Glomerular endothelial cell (primary cell): ENCODE data around the gene SKA2. TPM values are rescaled to one million over a fixed set of nuclear protein-coding genes. Genes with fewer than 3 reads are reported as not detected.
A peak's percentile ranks its signal among the peaks of the same experiment; 100 is the strongest.
"Not testable (repeated sequence)": the region's sequence is repeated elsewhere in the genome, so short reads cannot be mapped to it uniquely, and the experiment has no call there.

Experiments used
- DNase-seq: peaks from one replicate; pipeline ENCODE4 v3.0.0-alpha.2; 2011; ENCODE audit warnings: low read depth, low spot score; ENCODE audit errors: extremely low read depth
- total RNA-seq: library from RNA; depleted of rRNA; stranded (reverse); fragments of >200 nt; gene quantifications from 2 replicates; pipeline ENCODE4 v1.2.3, GENCODE V29; 2015

The SKA2 gene
- total RNA-seq, 1 donor from 2014 or later: 39.0 TPM

DNA sequence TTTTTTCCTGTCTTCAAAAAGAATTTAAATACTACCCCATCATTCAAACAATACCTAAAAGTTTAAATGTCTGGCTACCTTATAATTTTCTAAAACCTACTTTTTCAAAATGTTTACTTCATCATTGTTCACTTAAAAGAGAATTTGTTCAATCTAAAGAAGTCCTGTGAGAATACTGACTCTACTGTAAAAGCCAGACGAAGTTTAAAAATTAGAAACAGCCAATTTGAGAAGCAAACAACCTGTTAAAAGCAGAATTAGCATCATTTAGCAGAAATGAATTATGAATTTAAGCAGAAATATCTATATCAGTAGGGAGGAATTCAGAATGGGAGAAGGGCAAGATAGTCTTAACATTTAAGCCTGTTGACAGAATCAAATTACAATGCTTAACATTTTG lies 2.1 kb downstream of the SKA2 start:
- DNase-seq: no peak

DNA sequence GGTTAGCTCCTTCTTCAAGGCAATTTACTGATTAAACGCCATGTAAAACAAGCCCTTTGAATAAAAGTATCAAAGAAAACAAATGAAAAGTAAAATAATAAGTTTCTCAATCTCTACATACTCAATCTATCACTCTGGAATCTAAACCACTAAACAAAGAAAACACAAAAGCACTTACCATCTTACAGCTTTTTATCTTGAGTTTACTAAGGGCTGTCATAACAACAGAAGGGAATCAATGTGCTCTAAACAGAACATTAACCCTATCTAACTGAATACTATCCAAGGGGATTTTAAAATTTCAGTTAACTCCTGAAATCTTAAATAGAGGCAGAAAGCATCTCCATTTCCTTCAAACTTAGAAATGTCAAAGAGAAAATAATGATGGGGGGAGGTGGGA lies 3.4 kb downstream of the SKA2 start:
- DNase-seq: no peak

DNA sequence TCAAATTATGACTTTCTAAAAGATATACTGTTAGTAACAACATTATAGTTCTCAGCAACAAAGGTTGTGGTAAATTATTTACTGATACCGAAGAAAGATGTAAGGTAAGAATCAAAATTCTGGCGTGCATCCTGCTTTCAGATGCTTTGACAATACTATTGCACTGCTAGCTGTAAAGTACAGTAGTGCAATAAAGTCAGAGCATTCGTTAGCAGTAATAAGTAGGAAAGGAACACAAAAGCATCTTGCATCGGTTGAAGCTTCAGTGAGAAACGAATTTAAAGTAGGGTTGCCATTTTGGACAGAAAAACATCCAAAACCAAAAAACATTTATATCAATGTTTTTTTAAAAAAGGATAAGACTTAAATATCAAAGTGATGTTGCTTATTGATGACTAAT lies 4.0 kb downstream of the SKA2 start:
- DNase-seq: no peak

DNA sequence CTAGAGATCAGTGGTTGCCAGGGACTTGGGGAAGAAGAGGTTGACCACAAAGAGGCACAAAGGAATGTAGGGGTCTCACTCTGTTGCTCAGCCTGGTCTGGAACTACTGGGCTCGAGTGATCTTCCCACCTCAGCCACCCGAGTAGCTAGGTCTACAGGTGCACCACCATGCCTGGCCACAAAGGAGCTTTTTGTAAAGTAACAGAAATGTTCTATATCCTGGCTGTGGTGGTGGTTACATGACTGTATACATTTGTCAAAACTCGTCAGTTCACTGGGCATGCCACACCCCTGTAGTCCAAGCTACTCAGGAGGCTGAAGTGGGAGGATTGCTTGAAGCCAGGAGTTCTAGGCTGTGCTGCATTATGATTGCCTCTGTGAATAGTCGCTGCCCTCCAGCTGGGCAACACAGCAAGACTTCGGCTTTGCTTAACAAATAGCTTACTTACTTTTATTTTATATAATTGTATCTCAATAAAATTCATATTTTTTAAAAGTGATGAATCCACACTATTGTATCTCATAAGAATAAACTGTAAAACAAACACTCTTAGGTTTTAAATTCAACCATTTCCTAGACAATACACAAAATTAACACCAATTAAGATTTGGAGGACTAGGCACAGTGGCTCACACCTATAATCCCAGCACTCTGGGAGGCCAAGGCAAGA lies 5.0 kb downstream of the SKA2 start:
- DNase-seq: no peak

DNA sequence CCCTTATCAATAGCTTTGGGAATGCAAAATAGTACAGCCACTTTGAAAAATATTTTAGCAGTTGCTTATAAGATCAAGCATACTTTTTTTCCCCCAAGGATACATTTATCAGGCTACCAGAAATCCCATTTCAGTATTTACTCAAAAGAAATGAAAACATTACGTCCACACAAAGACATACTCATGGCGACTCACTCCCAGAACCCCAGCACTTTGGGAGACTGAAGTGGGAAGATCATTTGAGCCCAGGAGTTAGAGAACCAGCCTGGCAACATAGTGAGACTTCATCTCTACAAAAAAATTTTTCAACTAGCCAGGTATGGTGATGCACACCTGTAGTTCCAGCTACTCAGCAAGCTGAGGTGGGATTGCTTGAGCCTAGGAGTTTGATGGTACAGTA lies 5.9 kb downstream of the SKA2 start:
- no peak for DNase-seq

DNA sequence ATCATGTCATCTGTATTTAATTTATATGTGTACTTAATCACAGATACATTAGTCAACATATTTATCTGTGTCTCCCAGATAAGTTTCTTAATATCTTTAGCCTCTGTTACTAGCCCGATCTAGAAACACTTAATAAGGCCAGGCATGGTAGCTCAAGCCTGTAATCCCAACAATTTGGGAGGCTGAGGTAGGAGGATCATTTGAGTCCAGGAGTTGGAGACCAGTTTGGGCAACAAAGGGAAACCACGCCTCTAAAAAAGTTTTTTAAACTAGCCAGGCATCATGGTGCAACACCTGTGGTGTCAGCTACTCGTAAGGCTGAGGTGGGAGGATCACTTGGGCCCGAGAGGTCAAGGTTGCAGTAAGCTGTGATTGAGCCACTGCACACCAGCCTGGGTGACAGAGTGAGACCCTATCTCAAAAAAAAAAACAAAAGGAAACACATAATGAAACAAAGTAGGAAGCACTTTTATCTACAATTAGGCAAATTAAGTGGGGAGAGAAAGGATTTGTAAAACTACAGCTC lies 9.4 kb downstream of the SKA2 start:
- DNase-seq: no peak

DNA sequence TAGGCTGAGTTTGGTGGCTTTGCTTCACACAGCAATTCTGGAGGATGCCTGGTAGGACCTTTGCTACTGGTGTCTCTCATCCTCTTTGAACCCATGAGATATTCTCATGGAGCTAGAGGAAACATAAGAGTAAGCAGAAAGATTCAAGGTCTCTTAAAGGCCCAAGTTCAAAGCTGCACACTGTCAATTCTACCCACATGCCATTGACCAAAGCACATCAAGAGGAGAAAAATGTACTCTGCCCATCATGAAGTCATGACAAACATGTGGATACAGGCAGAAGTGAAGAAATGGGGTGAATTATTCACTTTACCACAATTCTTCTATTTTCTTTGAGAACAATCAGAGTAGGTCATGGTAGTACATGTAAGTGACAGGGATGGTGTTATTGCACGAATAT lies 13.1 kb downstream of the SKA2 start:
- no peak for DNase-seq

DNA sequence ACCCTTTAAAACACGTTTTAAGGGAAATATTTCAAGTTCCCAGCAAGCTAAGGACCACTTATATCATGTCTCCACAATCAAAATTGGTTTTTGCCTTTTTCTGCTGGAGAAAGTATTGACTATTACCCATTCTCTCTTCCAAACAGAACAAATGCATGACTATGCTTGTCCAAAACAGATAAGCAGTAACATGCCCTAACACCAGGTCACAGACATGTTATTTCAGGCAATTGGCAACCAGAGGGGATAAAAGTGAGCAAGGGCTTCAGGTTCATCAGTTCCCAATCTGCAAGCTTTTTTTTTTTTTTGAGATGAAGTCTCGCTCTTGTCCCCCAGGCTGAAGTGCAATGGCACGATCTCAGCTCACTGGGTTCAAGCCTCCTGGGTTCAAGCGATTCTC lies 15.0 kb downstream of the SKA2 start:
- no peak for DNase-seq

DNA sequence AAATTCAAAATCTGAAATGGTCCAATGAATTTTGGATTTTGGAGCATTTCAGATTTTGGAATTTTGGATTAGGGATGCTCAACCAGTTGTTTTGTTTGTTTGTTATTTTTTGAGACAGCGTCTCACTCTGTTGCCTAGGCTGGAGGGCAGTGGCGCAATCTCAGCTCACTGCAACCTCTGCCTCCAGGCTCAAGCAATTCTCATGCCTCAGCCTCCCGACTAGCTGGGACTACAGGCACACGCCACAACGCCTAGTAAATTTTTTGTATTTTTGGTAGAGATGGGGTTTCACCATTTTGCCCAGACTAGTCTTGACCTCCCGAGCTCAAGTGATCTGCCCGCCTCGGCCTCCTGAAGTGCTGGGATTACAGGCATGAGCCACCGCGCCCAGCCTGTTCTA lies 16.6 kb downstream of the SKA2 start:
- DNase-seq: not testable (repeated sequence)

DNA sequence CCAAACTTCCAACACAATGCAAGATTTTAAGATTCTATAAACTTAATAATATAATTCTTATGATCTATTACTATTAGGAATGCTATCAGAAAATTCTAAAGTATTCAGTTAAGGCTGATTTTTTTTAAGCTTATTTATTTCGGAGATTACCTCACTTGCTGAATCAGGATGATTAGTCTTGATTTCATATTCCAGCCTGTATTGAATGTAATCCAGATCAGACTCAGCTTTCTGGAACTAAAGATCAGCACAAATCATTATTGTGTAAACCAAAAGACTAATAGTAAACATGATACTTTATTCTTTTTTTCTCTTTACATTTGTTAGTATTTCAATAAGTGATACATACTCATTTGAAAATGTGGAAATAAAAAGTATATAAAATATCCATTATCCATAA lies 23.9 kb downstream of the SKA2 start:
- no peak for DNase-seq

DNA sequence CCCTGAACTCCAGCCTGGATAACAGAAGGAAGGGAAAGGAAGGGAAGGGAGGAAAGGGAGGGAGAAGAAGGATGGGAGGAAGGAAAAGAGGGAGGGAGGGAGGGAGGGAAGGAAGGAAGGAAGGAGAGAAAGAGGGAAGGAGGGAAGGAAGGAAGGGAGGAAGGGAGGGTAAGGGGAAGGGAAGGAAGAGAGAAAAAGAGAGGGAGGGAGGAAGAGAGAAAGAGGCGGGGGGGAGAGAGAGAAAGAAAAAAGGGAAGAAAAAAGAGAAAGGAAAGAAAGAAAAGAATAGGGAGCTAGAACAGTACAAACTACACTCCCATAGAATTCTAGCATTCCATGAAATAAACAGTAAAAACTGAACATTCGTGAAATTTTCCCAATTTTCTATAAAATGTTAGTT lies 25.2 kb downstream of the SKA2 start:
- DNase-seq: no peak

DNA sequence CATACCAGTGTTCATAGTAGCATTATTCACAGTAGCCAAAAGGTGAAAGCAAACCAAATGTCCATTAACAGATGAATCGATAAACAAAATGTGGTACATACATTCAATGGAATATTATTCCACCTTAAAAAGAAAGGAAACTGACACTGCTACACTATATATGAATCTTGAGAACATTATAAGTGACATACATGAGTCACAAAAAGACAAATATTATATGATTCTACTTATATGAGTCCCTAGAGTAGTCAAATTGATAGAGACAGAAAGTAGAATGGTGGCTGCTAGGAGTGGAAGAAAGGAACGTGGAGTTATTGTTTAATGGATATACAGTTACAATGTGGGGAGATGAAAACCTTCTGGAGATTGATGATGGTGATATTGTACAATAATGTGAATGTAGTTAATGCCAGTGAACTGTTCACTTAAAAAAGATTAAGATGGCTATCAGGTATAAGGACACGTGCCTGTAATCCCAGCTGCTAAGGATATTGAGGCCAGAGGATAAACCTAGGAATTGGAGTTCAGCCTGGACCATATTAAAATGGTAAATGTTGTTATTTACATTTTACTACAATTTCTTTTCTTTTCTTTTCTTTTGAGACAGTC lies 28.1 kb downstream of the SKA2 start:
- DNase-seq: no peak

DNA sequence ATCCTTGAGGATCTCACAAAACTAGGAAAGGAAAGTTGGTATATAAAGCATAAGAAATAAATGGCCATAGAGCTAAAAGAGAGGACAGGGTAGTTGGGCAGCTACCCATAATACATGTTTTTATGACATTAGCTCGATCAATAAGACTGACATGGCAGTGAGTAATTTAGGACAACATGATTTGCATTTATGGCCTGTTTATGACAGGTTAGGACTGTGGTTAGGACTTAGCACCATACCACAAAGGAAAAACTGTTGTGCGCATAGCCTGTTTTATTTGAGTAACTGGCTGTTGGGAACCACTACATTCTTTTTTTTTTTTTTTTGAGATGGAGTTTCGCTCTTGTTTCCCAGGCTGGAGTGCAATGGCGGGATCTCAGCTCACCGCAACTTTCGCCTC lies 30.3 kb downstream of the SKA2 start:
- no peak for DNase-seq

DNA sequence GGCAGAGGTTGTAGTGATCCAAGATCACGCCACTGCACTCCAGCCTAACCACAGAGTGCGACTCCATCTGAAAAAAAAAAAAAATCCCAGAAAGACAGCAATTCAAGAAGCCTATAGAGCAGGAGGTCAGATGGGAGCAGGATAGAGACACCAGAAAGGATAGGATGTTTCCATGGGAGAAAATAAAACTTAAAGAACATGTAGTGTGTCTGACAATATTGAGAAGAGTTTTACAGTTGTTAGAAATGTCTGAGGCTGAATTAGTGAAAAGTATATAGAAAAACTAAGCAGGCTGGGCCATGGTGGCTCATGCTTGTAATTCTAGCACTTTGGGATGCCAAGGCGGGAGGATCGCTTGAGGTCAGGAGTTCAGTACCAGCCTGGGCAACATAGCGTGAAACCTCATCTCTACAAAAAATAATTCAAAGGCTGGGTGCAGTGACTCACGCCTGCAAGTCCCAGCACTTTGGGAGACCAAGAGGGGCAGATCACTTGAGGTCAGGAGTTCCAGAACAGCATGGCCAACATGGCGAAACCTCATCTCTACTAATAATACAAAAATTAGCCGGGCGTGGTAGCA lies 33.0 kb downstream of the SKA2 start:
- DNase-seq: no peak

DNA sequence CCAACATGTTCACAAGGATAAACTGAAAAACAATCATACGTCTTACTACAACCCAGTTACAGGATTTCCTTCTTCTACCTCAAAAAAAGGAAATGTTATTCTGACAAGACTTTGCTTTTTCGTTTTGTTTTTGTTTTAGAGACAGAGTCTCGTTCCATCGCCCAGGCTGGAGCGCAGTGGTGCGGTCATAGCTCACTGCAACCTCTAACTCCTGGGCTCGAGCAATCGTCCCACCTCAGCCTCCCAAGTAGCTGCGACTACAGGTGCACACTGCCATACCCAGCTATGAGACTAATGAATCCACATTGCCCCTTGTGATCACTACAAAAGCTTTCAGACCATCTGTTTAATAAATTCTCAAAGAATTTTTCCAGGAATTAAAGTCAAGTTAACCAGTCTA lies 39.5 kb downstream of the SKA2 start:
- DNase-seq: no peak

DNA sequence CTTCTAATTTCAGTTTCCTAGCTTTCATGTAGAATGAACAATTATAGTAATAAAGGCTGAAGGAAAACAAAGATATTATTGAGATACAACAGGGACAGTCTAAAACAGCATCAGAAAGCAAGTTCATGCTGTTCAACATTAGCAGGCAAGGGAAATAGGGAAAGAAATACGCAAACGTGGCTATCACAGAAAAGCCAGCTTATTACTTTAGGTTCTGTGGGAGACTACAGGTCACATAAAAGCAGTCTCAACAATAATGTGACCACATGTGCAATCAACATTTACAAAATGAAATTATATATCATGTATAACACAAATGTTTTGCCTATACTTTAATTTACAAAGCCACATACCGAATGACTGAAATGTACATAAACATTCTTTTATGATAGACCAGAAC lies 43.4 kb downstream of the SKA2 start:
- no peak for DNase-seq

DNA sequence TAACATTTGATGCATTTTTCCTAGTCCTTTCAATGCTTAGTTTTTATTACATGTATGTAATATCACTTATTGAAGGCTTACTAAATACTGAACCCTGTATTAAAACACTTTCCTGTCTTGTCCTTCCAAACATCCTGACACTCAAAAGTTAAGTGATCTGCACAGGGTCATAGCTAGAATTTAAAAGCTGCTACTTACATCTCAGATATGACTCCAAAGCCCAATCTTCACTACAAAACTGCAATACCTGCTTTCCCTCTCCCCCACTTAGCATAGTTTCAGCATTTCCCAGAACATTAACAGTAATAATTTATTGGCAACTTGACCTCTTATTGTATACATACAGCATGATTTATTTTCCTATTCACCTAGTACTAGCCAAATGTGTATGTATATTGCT lies 44.0 kb downstream of the SKA2 start:
- no peak for DNase-seq

DNA sequence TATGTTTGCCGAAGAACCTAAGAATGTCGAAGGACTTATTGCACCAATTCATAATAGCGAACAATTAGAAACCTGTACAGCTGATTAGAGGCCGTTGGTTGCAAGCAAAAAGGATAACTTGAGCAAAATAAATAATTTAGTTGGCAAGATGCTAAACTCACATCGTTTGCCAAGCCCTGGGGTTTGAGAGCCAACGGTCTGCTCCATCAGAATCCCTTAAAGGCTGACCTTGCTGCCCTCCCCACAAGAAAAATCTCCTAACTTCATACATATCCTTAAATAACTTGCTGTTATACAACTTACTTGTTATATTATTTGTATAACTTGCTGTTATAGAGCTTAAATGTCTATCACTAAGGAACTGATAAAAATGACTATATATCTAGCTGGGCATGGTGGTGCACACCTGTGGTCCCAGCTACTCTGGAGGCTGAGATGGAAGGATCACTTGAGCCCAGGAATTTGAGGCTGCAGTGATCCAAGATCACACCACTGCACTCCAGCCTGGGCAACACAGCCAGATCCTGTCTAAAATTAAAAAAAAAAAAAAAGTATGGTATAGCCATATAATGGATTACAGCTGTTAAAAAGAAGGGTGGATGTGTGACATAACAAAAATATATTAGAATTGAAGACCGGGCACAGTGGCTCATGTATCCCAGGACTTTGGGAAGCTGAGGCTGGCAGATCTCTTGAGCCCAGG lies 46.4 kb downstream of the SKA2 start:
- DNase-seq: no peak

DNA sequence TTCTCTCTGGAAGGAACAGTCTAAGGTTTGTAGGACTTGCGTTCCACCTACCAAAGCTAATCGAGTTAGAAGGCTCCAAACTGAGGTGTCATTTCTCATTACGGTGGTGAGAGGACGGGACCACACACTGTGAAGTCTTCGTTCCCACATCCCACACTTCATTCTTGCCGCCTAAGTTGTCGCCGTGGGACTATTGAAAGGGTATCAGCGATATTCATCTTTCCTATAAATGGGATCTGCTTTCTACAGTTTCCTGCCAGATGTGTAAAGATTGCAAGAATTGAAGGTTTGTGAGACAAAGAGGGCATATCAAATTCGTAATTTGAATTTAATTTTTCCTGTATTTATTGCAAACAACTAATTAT lies 47.7 kb downstream of the SKA2 start:
- DNase-seq: no peak

DNA sequence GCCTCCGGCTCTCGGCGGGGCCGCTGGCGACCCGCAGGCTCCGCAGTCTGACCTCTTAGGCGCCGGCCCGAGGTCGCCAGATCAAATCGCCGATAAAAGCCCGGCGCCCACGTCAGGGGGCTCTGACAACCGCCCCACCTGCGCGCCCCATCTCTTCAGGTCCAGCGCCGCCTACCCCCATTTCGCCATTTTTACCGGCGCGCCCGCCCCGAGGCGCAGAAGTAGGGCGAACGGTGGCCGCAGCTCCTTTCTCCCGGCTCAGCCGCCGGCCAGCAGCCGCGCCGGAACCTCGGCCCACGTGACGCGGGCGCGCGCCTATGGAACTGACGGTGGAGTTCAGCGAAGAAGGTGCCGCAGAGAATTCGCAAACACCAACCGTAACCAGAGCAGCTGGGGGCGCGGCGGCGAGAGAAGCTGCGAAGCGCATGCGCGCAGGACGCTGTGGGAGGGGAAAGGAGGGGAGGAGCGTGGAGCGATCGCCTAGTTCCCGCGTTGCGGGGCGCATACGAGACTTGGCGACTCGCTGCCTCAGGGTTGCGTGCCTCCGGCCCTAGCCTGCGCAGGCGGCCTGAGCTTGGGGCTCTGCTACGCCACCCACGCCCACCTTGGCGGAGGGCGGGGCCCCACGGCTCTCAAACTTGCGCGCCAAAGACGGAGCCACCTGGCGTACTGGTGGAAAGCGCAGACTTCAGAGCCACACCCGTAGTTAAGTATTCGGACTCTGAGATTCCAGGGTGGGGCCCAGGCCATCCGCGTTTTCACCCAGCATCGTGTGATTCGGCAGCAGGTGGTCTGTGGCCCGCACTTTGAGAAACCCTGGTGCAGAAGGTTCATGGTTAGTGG lies 48.3 kb downstream of the SKA2 start, which contains the start of gene TRIM37:
TSS of gene TRIM37 (minus strand) at position 418 of the 843 bp plus-strand sequence. CDS start 419 bp downstream, outside the sequence.
- DNase-seq: peak; percentile 82
